Measurements from ENCODE around the gene KLK4.

The KLK4 gene

DNA sequence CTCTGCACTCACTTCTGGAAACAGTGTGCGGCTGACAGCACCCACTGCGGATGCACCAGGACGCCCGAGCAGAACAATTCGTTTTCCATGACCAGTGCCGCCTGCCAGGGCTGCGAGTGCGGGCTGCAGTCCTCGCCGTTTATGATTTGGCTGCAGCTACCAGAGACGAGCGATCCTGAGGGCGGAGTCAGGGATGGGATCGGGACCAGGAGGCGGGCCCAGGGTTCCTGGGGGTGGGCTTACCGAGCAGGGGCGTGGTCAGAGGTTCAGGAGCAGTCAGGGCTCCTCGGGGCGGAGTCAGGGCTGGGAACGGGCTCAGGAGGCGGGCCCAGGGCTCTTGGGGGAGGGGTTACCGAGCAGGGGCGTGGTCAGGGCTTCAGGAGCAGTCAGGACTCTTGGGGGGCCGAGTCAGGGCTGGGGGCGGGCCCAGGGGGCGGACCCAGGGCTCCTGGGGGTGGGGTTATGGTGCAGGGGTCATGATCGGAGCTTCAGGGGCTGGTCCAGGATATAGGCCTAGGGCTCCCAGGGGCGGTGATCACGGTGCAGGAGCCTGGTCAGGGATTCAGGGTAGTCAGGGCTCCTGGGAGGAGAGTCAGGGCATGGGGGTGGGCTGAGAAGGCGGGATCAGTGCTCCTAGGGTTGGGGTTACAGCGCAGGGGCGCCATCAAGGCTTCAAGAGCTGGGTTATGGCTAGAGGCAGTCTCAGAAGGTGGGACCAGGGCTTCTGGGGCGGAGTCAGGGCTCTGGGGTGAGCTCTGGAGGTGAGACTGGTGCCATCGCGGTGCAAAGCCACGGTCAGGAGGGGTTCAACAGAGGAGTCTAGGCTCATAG, 1.7 kb downstream of the KLK4 start:
- TF ChIP-seq, protein P1, sequence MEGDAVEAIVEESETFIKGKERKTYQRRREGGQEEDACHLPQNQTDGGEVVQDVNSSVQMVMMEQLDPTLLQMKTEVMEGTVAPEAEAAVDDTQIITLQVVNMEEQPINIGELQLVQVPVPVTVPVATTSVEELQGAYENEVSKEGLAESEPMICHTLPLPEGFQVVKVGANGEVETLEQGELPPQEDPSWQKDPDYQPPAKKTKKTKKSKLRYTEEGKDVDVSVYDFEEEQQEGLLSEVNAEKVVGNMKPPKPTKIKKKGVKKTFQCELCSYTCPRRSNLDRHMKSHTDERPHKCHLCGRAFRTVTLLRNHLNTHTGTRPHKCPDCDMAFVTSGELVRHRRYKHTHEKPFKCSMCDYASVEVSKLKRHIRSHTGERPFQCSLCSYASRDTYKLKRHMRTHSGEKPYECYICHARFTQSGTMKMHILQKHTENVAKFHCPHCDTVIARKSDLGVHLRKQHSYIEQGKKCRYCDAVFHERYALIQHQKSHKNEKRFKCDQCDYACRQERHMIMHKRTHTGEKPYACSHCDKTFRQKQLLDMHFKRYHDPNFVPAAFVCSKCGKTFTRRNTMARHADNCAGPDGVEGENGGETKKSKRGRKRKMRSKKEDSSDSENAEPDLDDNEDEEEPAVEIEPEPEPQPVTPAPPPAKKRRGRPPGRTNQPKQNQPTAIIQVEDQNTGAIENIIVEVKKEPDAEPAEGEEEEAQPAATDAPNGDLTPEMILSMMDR (IDR thresholded peaks at IDR 0.05; ENCODE audit: insufficient read depth, low read length): no peak
- no peak for TF ChIP-seq GABPA (IDR thresholded peaks at IDR 0.05; ENCODE audit: low read depth)
- TF ChIP-seq SPI1 (IDR thresholded peaks at IDR 0.05; ENCODE audit: borderline replicate concordance, low read depth): no peak
- TF ChIP-seq, protein P2, sequence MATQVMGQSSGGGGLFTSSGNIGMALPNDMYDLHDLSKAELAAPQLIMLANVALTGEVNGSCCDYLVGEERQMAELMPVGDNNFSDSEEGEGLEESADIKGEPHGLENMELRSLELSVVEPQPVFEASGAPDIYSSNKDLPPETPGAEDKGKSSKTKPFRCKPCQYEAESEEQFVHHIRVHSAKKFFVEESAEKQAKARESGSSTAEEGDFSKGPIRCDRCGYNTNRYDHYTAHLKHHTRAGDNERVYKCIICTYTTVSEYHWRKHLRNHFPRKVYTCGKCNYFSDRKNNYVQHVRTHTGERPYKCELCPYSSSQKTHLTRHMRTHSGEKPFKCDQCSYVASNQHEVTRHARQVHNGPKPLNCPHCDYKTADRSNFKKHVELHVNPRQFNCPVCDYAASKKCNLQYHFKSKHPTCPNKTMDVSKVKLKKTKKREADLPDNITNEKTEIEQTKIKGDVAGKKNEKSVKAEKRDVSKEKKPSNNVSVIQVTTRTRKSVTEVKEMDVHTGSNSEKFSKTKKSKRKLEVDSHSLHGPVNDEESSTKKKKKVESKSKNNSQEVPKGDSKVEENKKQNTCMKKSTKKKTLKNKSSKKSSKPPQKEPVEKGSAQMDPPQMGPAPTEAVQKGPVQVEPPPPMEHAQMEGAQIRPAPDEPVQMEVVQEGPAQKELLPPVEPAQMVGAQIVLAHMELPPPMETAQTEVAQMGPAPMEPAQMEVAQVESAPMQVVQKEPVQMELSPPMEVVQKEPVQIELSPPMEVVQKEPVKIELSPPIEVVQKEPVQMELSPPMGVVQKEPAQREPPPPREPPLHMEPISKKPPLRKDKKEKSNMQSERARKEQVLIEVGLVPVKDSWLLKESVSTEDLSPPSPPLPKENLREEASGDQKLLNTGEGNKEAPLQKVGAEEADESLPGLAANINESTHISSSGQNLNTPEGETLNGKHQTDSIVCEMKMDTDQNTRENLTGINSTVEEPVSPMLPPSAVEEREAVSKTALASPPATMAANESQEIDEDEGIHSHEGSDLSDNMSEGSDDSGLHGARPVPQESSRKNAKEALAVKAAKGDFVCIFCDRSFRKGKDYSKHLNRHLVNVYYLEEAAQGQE (IDR thresholded peaks at IDR 0.05; ENCODE audit: insufficient replicate concordance, low read depth): no peak
- no peak for TF ChIP-seq POLR2AphosphoS5 (IDR thresholded peaks at IDR 0.05; ENCODE audit: low read depth)
- Histone ChIP-seq H3K27ac (replicated peaks) (no peak overlapping the region), H3K27me3 (ENCODE audit: insufficient read depth, poor library complexity, severe bottlenecking) (peaks cover 36% of the 10 kb centered on the region), H3K4me3 (replicated peaks; ENCODE audit: insufficient read depth, low read length) (no peak overlapping the region)
- DNase-seq (ENCODE audit: low read depth in 1 of 2, low spot score in 1 of 2): no peak

DNA sequence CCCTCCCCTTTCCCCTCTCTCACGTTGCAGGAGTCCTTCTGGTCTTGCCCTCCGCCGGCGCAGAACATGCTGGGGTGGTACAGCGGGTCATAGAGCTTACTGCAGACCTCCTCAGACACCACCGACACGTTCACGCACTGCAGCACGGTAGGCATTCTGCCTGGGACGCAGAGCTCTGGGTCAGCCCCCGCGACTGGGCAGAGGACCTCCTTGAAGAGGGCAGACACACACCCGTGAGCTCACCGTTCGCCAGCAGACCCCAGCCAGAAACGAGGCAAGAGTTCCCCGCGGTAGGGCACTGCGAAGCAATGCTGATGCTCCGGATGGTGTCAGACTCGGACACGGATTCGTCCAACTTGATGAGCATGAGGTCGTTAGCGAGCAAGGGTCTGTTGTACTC, 2.9 kb downstream of the KLK4 start:
- Histone ChIP-seq H3K27ac (replicated peaks) (no peak overlapping the region), H3K27me3 (ENCODE audit: insufficient read depth, poor library complexity, severe bottlenecking) (peaks cover 36% of the 10 kb centered on the region), H3K4me3 (replicated peaks; ENCODE audit: insufficient read depth, low read length) (no peak overlapping the region)
- TF ChIP-seq, protein P2 (IDR thresholded peaks at IDR 0.05; ENCODE audit: insufficient replicate concordance, low read depth): no peak
- TF ChIP-seq SPI1 (IDR thresholded peaks at IDR 0.05; ENCODE audit: borderline replicate concordance, low read depth) (no peak), GABPA (IDR thresholded peaks at IDR 0.05; ENCODE audit: low read depth) (no peak), POLR2AphosphoS5 (IDR thresholded peaks at IDR 0.05; ENCODE audit: low read depth) (no peak)
- TF ChIP-seq, protein P1 (IDR thresholded peaks at IDR 0.05; ENCODE audit: insufficient read depth, low read length): no peak
- DNase-seq (ENCODE audit: low read depth in 1 of 2, low spot score in 1 of 2): no peak

DNA sequence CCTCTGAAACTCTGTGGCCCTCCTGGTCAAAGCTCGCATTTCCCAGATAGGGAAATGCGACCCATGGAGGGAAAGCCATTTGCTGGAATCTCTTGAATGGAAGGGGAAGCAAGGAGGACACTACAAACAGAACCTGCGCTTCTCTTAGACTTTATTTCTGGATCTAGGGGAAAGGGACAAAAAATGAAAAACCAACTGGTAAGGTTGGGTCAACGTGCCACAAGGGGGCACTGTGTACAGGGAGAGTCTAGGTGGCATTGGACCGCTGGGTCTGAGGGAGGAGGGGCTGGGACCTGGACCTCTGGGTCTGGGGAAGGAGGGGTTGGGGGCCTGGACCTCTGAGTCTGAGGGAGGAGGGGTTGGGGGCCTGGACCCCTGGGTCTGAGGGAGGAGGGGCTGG, 5.0 kb downstream of the KLK4 start:
- TF ChIP-seq POLR2AphosphoS5 (IDR thresholded peaks at IDR 0.05; ENCODE audit: low read depth) (no peak), GABPA (IDR thresholded peaks at IDR 0.05; ENCODE audit: low read depth) (no peak), SPI1 (IDR thresholded peaks at IDR 0.05; ENCODE audit: borderline replicate concordance, low read depth) (no peak)
- TF ChIP-seq, protein P2 (IDR thresholded peaks at IDR 0.05; ENCODE audit: insufficient replicate concordance, low read depth): no peak
- TF ChIP-seq, protein P1 (IDR thresholded peaks at IDR 0.05; ENCODE audit: insufficient read depth, low read length): peak; percentile 17
- DNase-seq (ENCODE audit: low read depth in 1 of 2, low spot score in 1 of 2): peak in 1 of 2 experiments; percentile 12
- Histone ChIP-seq H3K27me3 (ENCODE audit: insufficient read depth, poor library complexity, severe bottlenecking) (peaks cover 24% of the 10 kb centered on the region), H3K4me3 (replicated peaks; ENCODE audit: insufficient read depth, low read length) (no peak overlapping the region), H3K27ac (replicated peaks) (no peak overlapping the region)

Data from HL-60 (cell line).